COLO668 (cell line): ENCODE data around the gene ULK2.
"Not testable (repeated sequence)": the region's sequence is repeated elsewhere in the genome, so short reads cannot be mapped to it uniquely, and the experiment has no call there.

Experiments used
- DNase-seq: peaks from one replicate; lab custom pipeline; 2025; ENCODE audit not compliant: unreplicated experiment; lab: John Stamatoyannopoulos, UW

Gene ULK2

GRCh38 chr17:19768046-19768782 lies 99.5 kb downstream of the ULK2 start:
- no peak for DNase-seq

- DNase-seq = peak; percentile 62
These were observed 101.1 kb downstream of the ULK2 start for GRCh38 chr17:19766421-19767270.

- DNase-seq = no peak
These were observed 101.7 kb downstream of the ULK2 start for GRCh38 chr17:19766016-19766415.

- DNase-seq = not testable (repeated sequence)
These were observed 103.7 kb downstream of the ULK2 start for GRCh38 chr17:19763991-19764390.

GRCh38 chr17:19763416-19763815 lies 104.3 kb downstream of the ULK2 start:
- no peak for DNase-seq

- DNase-seq = peak; percentile 43
These were observed 105.2 kb downstream of the ULK2 start for GRCh38 chr17:19762515-19762961.

GRCh38 chr17:19760746-19761145 lies 107.0 kb downstream of the ULK2 start:
- DNase-seq = no peak

GRCh38 chr17:19759568-19760549 lies 107.9 kb downstream of the ULK2 start:
- no peak for DNase-seq

- no peak for DNase-seq
These were observed 110.1 kb downstream of the ULK2 start for GRCh38 chr17:19757536-19758180.

GRCh38 chr17:19756546-19756945 lies 111.2 kb downstream of the ULK2 start:
- DNase-seq = no peak

GRCh38 chr17:19755821-19756510 lies 111.8 kb downstream of the ULK2 start:
- DNase-seq = no peak

- DNase-seq = no peak
These were observed 112.3 kb downstream of the ULK2 start for GRCh38 chr17:19755392-19755791.

GRCh38 chr17:19753661-19754463 lies 113.9 kb downstream of the ULK2 start:
- peak; percentile 47 for DNase-seq

- peak; percentile 44 for DNase-seq
These were observed 114.7 kb downstream of the ULK2 start for GRCh38 chr17:19753051-19753509.

- DNase-seq = no peak
These were observed 115.3 kb downstream of the ULK2 start for GRCh38 chr17:19752216-19753050.

GRCh38 chr17:19750835-19751234 lies 116.9 kb downstream of the ULK2 start:
- DNase-seq = no peak

- DNase-seq = no peak
These were observed 117.6 kb downstream of the ULK2 start for GRCh38 chr17:19750020-19750572.

GRCh38 chr17:19748807-19749193 lies 118.9 kb downstream of the ULK2 start:
- no peak for DNase-seq
